Heart left ventricle (tissue), 16 donors: ENCODE measurements around the gene SLC44A1. TPM values are rescaled to one million over a fixed set of nuclear protein-coding genes. Genes with fewer than 3 reads are reported as not detected.

Experiments
- ATAC-seq, 4 donors: fragments of 200-7000 bp; cut with Tn5 transposase; one replicate each; pipeline ENCODE4 v1.9.1; 2020 to 2022; ENCODE audit warnings: moderate library complexity in 4 of 4, mild to moderate bottlenecking in 3 of 4, moderate number of reproducible peaks in 1 of 4
- DNase-seq, 5 donors: peaks; one replicate each; pipeline ENCODE4 v3.0.0-alpha.2; 2020
- H3K27ac ChIP-seq, 12 donors: fragments of 200-600 bp; sonication (generic) in 4 of 12; one replicate each; pipeline versions ENCODE4 v1.5.0 to v1.8.0; 2016 to 2022; ENCODE audit warnings: mild to moderate bottlenecking in 2 of 12
- H3K27me3 ChIP-seq, 9 donors: fragments of 200-600 bp; sonication (generic) in 2 of 9; one replicate each; pipeline versions ENCODE4 v1.5.1 to v1.8.0; 2016 to 2022; ENCODE audit warnings: mild to moderate bottlenecking in 3 of 9
- H3K36me3 ChIP-seq, 9 donors: fragments of 200-600 bp; sonication (generic) in 2 of 9; one replicate each; pipeline versions ENCODE4 v1.5.0 to v1.8.0; 2018 to 2022; ENCODE audit warnings: mild to moderate bottlenecking in 2 of 9
- H3K4me1 ChIP-seq, 12 donors: fragments of 200-600 bp; sonication (generic) in 4 of 12; one replicate each; pipeline versions ENCODE4 v1.5.0 to v1.8.0; 2016 to 2022; ENCODE audit warnings: mild to moderate bottlenecking in 3 of 12
- H3K4me3 ChIP-seq, 12 donors: fragments of 200-600 bp; sonication (generic) in 4 of 12; one replicate each; pipeline versions ENCODE4 v1.5.0 to v1.8.0; 2017 to 2022; ENCODE audit warnings: mild to moderate bottlenecking in 9 of 12, moderate library complexity in 4 of 12
- H3K9me3 ChIP-seq, 12 donors: fragments of 200-600 bp; sonication (generic) in 4 of 12; one replicate each; pipeline versions ENCODE4 v1.5.0 to v1.8.0; 2016 to 2022; ENCODE audit warnings: mild to moderate bottlenecking in 1 of 12
- POLR2A ChIP-seq, 2 donors: fragments of 450-650 bp; IDR thresholded peaks; one replicate each; pipeline ENCODE4 v1.6.1; 2017; ENCODE audit warnings: antibody characterized with exemption in 2 of 2, mild to moderate bottlenecking in 2 of 2, moderate library complexity in 2 of 2
- WGBS, 4 donors: extraction: QIAGEN DNeasy Blood & Tissue Kit in 2 of 4; methylation state at CpG; one replicate each; pipeline versions ENCODE4 v1.1.5 to v1.1.7; 2013 to 2018; 5-methylcytosine and 5-hydroxymethylcytosine counted together
- intact Hi-C, 10 donors: fragments of 100-400 bp; cut with DNase I; formaldehyde crosslinking; loops; one replicate each; pipeline versions ENCODE4 v1.11.1 to v1.14.2; 2022
- polyA plus RNA-seq, 2 donors: library from polyadenylated mRNA; stranded (reverse); fragments of 200-250 nt; gene quantifications; one replicate each; pipeline ENCODE4 v1.2.3, GENCODE V29; 2013
- total RNA-seq, 9 donors: library from RNA; depleted of rRNA in 2 of 9; stranded (reverse); fragments of >200 nt in 2 of 9; fragmentation: NEBNext Ultra II Directional in 3 of 9; extraction: Animal tissue kit (Norgen Biotek cat#: 25700) in 3 of 9; gene quantifications; one replicate each; pipeline versions ENCODE4 v1.1.0 to v1.2.4, GENCODE V29; 2016 to 2023
- TF ChIP-seq, protein P1 (sequence below), 12 donors: fragments of 200-600 bp; sonication (generic) in 4 of 12; IDR thresholded peaks; one replicate each; pipeline versions ENCODE4 v1.5.0 to v1.8.0; 2018 to 2022; ENCODE audit warnings: antibody characterized with exemption in 12 of 12, mild to moderate bottlenecking in 5 of 12
- donor health status: ischemic (EF 13 %, LVEDD 7.1; RV severe dilation, severe dysfunction).
- donor health status: healthy with polysubstance abuse.
- donor health status: DM: no; HTN: yes; CAD: no.
- donor health status: DM: no; HTN: no; CAD: no.
- donor health status: ischemic (EF 25% LVEDD 6.9; RV normal size, moderate dysfunction).
- donor health status: ischemic (EF 25% LVEDD 5.7; RV mildly dilated, moderate dysfunction).
- donor health status: healthy.
- donor health status: DM: yes; HTN: yes; CAD: no.
- donor health status: ischemic (EF 35%, LVEDD 5.7; RV mildly dilated, moderate dysfunction).
- donor health status: nonischemic (EF 11% LVEDD 7.7; RV severe dilation, severe dysfunction).
- donor health status: DM: yes; HTN: yes; CAD: no.
- donor health status: PGD.
- donor health status: ischemic (EF 29% LVEDD 5.4; RV normal size, mild dysfunction).
- donor health status: nonischemic (EF 23%, LVEDD 6.1; RV moderate dilation, normal function).

SLC44A1 gene
- total and polyA plus RNA-seq, 11 donors = 5.1 to 29.4 (median 21.3) TPM

- DNase-seq (no peak), ATAC-seq (no peak)
- H3K9me3 ChIP-seq = no peaks in the 10 kb centered on the region
- peaks cover 0 to 18% (median 7%) of the 10 kb centered on the region in 12 donors for H3K4me1 ChIP-seq
- TF ChIP-seq, protein P1, sequence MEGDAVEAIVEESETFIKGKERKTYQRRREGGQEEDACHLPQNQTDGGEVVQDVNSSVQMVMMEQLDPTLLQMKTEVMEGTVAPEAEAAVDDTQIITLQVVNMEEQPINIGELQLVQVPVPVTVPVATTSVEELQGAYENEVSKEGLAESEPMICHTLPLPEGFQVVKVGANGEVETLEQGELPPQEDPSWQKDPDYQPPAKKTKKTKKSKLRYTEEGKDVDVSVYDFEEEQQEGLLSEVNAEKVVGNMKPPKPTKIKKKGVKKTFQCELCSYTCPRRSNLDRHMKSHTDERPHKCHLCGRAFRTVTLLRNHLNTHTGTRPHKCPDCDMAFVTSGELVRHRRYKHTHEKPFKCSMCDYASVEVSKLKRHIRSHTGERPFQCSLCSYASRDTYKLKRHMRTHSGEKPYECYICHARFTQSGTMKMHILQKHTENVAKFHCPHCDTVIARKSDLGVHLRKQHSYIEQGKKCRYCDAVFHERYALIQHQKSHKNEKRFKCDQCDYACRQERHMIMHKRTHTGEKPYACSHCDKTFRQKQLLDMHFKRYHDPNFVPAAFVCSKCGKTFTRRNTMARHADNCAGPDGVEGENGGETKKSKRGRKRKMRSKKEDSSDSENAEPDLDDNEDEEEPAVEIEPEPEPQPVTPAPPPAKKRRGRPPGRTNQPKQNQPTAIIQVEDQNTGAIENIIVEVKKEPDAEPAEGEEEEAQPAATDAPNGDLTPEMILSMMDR (IDR thresholded peaks at IDR 0.05) = no peak
- no peak for TF ChIP-seq POLR2A (IDR thresholded peaks at IDR 0.05)
- 92 to 97% (median 96%) methylated on average over 3 of the region's 3 CpGs for WGBS, 4 donors
- intact Hi-C loops = loop anchor here in 1 of 10 donors (10.0 kb wide), 1 partner anchor 140 kb away; no protein-coding TSS in a partner anchor
- no peak overlapping the region for H3K4me3 ChIP-seq
- H3K36me3 ChIP-seq = no peaks in the 10 kb centered on the region
- H3K27ac ChIP-seq = no peak overlapping the region
- no peaks in the 10 kb centered on the region for H3K27me3 ChIP-seq
Observed at GRCh38 chr9:105204416-105204815, 40.0 kb upstream of the SLC44A1 start.

DNA sequence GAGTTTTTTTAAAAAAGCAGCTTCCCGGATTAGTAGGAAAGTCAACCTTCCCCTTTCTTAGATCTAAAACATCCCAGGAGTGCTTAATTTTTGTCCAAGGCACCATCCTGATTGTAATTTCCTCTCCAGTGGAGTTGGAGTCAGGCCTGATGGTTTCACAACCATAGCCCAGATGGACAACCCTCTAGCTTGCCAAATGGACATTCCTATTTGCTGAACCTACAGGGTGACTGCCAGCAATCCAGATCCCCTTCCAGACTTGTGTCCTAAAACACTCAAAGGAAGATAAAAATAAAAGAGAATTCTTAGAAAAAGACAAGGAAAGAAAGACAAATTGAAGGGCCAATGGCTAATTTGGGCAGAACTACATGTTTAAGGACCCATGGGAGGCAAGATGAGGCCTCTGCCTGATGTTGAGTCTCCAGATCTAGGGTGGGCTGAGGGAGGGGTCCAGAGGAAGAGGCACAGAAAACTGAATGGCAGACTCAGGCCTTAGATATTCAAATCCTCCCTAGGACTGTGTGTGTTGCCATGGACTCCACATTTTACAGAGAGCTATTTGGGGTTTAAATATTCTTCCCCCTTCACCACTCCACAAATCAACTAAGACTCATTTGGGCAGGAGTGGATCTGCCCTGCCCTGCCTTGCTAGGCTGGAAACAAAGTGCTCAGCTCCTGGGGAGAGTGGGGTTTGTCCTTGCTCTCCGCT is 38.5 kb upstream of the SLC44A1 start:
- no peaks in the 10 kb centered on the region for H3K36me3 ChIP-seq
- DNase-seq (peak in 4 of 5 donors; percentile 62 to 71 (median 69)), ATAC-seq (peak; percentile 96 to 99 (median 97))
- H3K27ac ChIP-seq = peak overlapping the region in 11 of 12 donors; percentile 25 to 76 (median 58)
- intact Hi-C loops = loop anchor here in 1 of 10 donors (10.0 kb wide), 1 partner anchor 139 kb away; no protein-coding TSS in a partner anchor
- WGBS, 4 donors = 66 to 79% (median 67%) methylated on average over 2 of the region's 2 CpGs
- no peaks in the 10 kb centered on the region for H3K9me3 ChIP-seq
- H3K4me3 ChIP-seq = no peak overlapping the region
- H3K27me3 ChIP-seq = no peaks in the 10 kb centered on the region
- no peak for TF ChIP-seq POLR2A (IDR thresholded peaks at IDR 0.05)
- TF ChIP-seq, protein P1 (IDR thresholded peaks at IDR 0.05) = no peak
- peaks cover 0 to 18% (median 7%) of the 10 kb centered on the region in 12 donors for H3K4me1 ChIP-seq

DNA sequence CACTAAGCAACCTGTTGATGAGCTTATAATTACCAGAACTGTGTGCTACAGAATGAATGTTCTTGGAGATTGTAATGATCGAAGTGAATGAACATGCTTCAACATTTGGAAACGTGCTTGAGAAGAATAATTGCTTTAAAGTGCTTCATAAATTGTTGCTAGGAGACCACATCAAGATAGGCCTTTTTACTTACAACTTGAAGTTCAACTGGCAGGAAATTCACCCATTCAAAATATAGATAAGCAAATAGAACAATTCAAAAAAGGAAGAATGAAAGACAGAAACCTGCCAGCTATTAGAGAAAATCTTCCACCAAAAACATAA is 38.0 kb upstream of the SLC44A1 start:
- WGBS, 4 donors = 49 to 69% (median 61%) methylated on average over 2 of the region's 2 CpGs
- Histone ChIP-seq H3K4me3 (no peak overlapping the region), H3K9me3 (no peaks in the 10 kb centered on the region), H3K4me1 (peaks cover 0 to 18% (median 7%) of the 10 kb centered on the region in 12 donors), H3K27me3 (no peaks in the 10 kb centered on the region), H3K36me3 (no peaks in the 10 kb centered on the region), H3K27ac (peak overlapping the region in 11 of 12 donors; percentile 25 to 76 (median 58))
- intact Hi-C loops = loop anchor here in 1 of 10 donors (10.0 kb wide), 1 partner anchor 138 kb away; no protein-coding TSS in a partner anchor
- ATAC-seq (no peak), DNase-seq (no peak)
- no peak for TF ChIP-seq POLR2A (IDR thresholded peaks at IDR 0.05)
- TF ChIP-seq, protein P1 (IDR thresholded peaks at IDR 0.05) = no peak

DNA sequence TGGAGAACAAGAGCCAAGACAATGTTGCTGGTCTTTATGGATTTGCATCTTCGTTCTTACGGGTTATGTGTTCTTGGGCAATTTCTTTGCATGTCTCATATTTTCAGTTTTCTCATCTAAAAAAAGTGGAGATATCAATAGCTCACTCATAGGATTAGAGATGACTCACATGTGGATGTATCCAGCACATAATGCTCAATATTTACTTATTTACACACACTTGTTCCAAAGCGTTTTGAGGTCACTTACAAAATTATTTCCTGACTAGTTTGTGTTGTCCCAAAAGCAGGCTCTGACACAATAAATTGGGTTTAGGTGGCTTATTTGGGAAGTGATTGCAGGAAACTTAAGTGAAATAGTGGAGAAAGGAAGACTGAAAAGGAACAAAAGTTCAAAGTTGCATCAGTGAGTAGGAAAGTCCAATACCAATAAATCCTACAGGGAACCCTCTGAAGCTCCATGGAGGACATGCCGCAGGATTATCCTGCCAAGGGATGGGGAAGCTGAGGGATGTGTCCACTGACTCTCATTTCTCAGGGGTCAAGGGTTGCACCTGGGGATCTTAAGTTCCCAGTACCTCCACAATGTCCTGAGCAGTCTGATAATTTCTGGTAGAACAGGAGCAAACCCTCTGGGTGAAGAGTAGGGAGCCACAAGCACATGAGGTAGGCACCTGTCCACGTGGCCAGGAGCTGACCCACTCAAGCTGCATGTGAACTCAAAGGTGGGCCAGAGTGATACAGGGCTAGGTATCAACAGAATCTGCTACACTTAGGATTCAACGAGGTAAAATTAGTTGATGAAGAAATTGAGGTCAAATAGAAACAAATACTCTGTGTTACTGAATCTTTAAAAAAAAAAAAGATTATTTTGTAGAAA is 37.4 kb upstream of the SLC44A1 start:
- Histone ChIP-seq H3K27me3 (no peaks in the 10 kb centered on the region), H3K4me1 (peaks cover 0 to 18% (median 7%) of the 10 kb centered on the region in 12 donors), H3K27ac (peak overlapping the region in 4 of 12 donors; percentile 25 to 76 (median 66)), H3K9me3 (no peaks in the 10 kb centered on the region), H3K4me3 (no peak overlapping the region), H3K36me3 (no peaks in the 10 kb centered on the region)
- DNase-seq (no peak), ATAC-seq (no peak)
- 81 to 85% (median 83%) methylated on average over 6 of the region's 6 CpGs for WGBS, 4 donors
- intact Hi-C loops = loop anchor here in 1 of 10 donors (10.0 kb wide), 1 partner anchor 138 kb away; no protein-coding TSS in a partner anchor
- TF ChIP-seq POLR2A (IDR thresholded peaks at IDR 0.05) = no peak
- TF ChIP-seq, protein P1 (IDR thresholded peaks at IDR 0.05) = no peak
